ENCODE data around the gene ARPC4. TPM values are rescaled to one million over a fixed set of nuclear protein-coding genes. Genes with fewer than 3 reads are reported as not detected.
"Not testable (repeated sequence)": the region's sequence is repeated elsewhere in the genome, so short reads cannot be mapped to it uniquely, and the experiment has no call there.

ARPC4 gene
- total RNA-seq, 2 donors from 2014 or later: 150 to 153 TPM

GRCh38 chr3:9848860-9849259, 56.0 kb downstream of the ARPC4 start:
- not testable (repeated sequence) for H3K4me3 ChIP-seq (ENCODE audit: low read length); H3K9ac ChIP-seq (ENCODE audit: extremely low read depth, low read length, poor library complexity, severe bottlenecking); H3K4me1 Mint-ChIP-seq; H3K4me1 ChIP-seq (ENCODE audit: control insufficient read depth, insufficient read depth, low read length); H3K36me3 ChIP-seq (ENCODE audit: control insufficient read depth, insufficient read depth, low read length); H3K4me3 Mint-ChIP-seq; H3K27me3 ChIP-seq (ENCODE audit: control insufficient read depth, insufficient read depth, low read length, poor library complexity, severe bottlenecking); H3K36me3 Mint-ChIP-seq (ENCODE audit: low read depth); H3K27ac ChIP-seq (ENCODE audit: low read depth, low read length); H3K9me3 Mint-ChIP-seq; H3K27ac Mint-ChIP-seq; H3K27me3 Mint-ChIP-seq (ENCODE audit: insufficient read depth); DNase-seq; H3K9me3 ChIP-seq (ENCODE audit: control insufficient read depth, low read length)
- peak; percentile 77 for TF ChIP-seq CTCF (conservative IDR thresholded peaks at IDR 0.05)
- WGBS, 2 experiments (ENCODE audit: insufficient coverage in 1 of 2, insufficient read length in 1 of 2): 48 to 50% methylated on average over 2 to 4 of the region's 4 CpGs

- H3K27me3 Mint-ChIP-seq (ENCODE audit: insufficient read depth); H3K9me3 ChIP-seq (ENCODE audit: control insufficient read depth, low read length); H3K4me1 ChIP-seq (ENCODE audit: control insufficient read depth, insufficient read depth, low read length); H3K27ac Mint-ChIP-seq; H3K36me3 Mint-ChIP-seq (ENCODE audit: low read depth); DNase-seq; H3K27ac ChIP-seq (ENCODE audit: low read depth, low read length); H3K4me3 Mint-ChIP-seq; H3K27me3 ChIP-seq (ENCODE audit: control insufficient read depth, insufficient read depth, low read length, poor library complexity, severe bottlenecking); H3K4me3 ChIP-seq (ENCODE audit: low read length); H3K36me3 ChIP-seq (ENCODE audit: control insufficient read depth, insufficient read depth, low read length); H3K9me3 Mint-ChIP-seq; H3K9ac ChIP-seq (ENCODE audit: extremely low read depth, low read length, poor library complexity, severe bottlenecking): not testable (repeated sequence)
- peaks cover 13% of the 10 kb centered on the region for H3K4me1 Mint-ChIP-seq
- WGBS, 2 experiments (ENCODE audit: insufficient coverage in 1 of 2, insufficient read length in 1 of 2): 88 to 93% methylated on average over 3 to 6 of the region's 6 CpGs
These were observed 58.5 kb downstream of the ARPC4 start for GRCh38 chr3:9851383-9851782.

GRCh38 chr3:9851926-9852325, 59.0 kb downstream of the ARPC4 start:
- H3K27ac Mint-ChIP-seq; H3K4me3 Mint-ChIP-seq; H3K27me3 Mint-ChIP-seq (ENCODE audit: insufficient read depth); DNase-seq; H3K27me3 ChIP-seq (ENCODE audit: control insufficient read depth, insufficient read depth, low read length, poor library complexity, severe bottlenecking); H3K36me3 Mint-ChIP-seq (ENCODE audit: low read depth); H3K4me1 ChIP-seq (ENCODE audit: control insufficient read depth, insufficient read depth, low read length); H3K9me3 ChIP-seq (ENCODE audit: control insufficient read depth, low read length); H3K9me3 Mint-ChIP-seq; H3K9ac ChIP-seq (ENCODE audit: extremely low read depth, low read length, poor library complexity, severe bottlenecking); H3K36me3 ChIP-seq (ENCODE audit: control insufficient read depth, insufficient read depth, low read length); H3K27ac ChIP-seq (ENCODE audit: low read depth, low read length); H3K4me3 ChIP-seq (ENCODE audit: low read length): not testable (repeated sequence)
- peaks cover 13% of the 10 kb centered on the region for H3K4me1 Mint-ChIP-seq
- 95 to 100% methylated on average over 3 to 6 of the region's 6 CpGs for WGBS, 2 experiments (ENCODE audit: insufficient coverage in 1 of 2, insufficient read length in 1 of 2)

- H3K4me3 Mint-ChIP-seq: no peak overlapping the region
- no peak for TF ChIP-seq CTCF (conservative IDR thresholded peaks at IDR 0.05)
These were observed 59.6 kb downstream of the ARPC4 start for GRCh38 chr3:9852528-9852927.

GRCh38 chr3:9854291-9854940, 61.5 kb downstream of the ARPC4 start:
- H3K9me3 ChIP-seq (ENCODE audit: control insufficient read depth, low read length); H3K4me3 Mint-ChIP-seq; H3K27ac ChIP-seq (ENCODE audit: low read depth, low read length); H3K4me3 ChIP-seq (ENCODE audit: low read length); H3K4me1 ChIP-seq (ENCODE audit: control insufficient read depth, insufficient read depth, low read length); H3K27me3 ChIP-seq (ENCODE audit: control insufficient read depth, insufficient read depth, low read length, poor library complexity, severe bottlenecking); H3K9me3 Mint-ChIP-seq; H3K27ac Mint-ChIP-seq; H3K36me3 Mint-ChIP-seq (ENCODE audit: low read depth); DNase-seq; H3K36me3 ChIP-seq (ENCODE audit: control insufficient read depth, insufficient read depth, low read length); H3K9ac ChIP-seq (ENCODE audit: extremely low read depth, low read length, poor library complexity, severe bottlenecking); H3K27me3 Mint-ChIP-seq (ENCODE audit: insufficient read depth): not testable (repeated sequence)
- 83 to 86% methylated on average over 10 to 11 of the region's 11 CpGs for WGBS, 2 experiments (ENCODE audit: insufficient coverage in 1 of 2, insufficient read length in 1 of 2)
- peaks cover 16% of the 10 kb centered on the region for H3K4me1 Mint-ChIP-seq

More at GRCh38 chr3:9852528-9852927, 59.6 kb downstream of the ARPC4 start:
- DNase-seq: no peak
- Mint-ChIP-seq H3K36me3 (ENCODE audit: low read depth) (no peaks in the 10 kb centered on the region), H3K9me3 (no peaks in the 10 kb centered on the region), H3K4me1 (peaks cover 13% of the 10 kb centered on the region), H3K27ac (no peak overlapping the region), H3K27me3 (ENCODE audit: insufficient read depth) (peaks cover 9% of the 10 kb centered on the region)
- 91 to 94% methylated on average over 3 to 6 of the region's 6 CpGs for WGBS, 2 experiments (ENCODE audit: insufficient coverage in 1 of 2, insufficient read length in 1 of 2)
- no peaks in the 10 kb centered on the region for H3K4me1 ChIP-seq (ENCODE audit: control insufficient read depth, insufficient read depth, low read length)
- H3K9ac ChIP-seq (ENCODE audit: extremely low read depth, low read length, poor library complexity, severe bottlenecking): no peak overlapping the region
- H3K36me3 ChIP-seq (ENCODE audit: control insufficient read depth, insufficient read depth, low read length): no peaks in the 10 kb centered on the region
- H3K9me3 ChIP-seq (ENCODE audit: control insufficient read depth, low read length): no peaks in the 10 kb centered on the region
- no peak overlapping the region for H3K4me3 ChIP-seq (ENCODE audit: low read length)
- H3K27me3 ChIP-seq (ENCODE audit: control insufficient read depth, insufficient read depth, low read length, poor library complexity, severe bottlenecking): no peaks in the 10 kb centered on the region
- H3K27ac ChIP-seq (ENCODE audit: low read depth, low read length): no peak overlapping the region
